ENCODE data around the gene SLC6A2.

Gene SLC6A2

DNA sequence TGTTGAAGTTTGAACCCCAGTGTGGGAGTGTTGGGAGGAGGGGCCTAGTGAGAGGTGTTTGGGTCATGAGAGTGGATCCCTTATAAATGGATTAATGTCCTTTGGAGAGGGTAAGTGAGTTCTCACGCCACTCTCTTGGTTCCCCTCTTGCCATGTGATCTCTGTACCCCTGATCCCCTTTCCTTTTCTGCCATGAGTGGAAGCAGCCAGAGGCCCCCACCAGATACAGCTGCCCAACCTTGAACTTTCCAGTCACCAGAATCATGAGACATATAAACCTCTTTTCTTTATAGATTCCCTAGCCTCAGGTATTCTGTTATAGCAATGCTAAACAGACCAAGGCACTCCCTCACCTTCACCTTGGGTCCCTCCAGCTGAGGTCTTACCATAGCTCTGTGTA lies 7.4 kb downstream of the SLC6A2 start:
- Histone ChIP-seq H3K36me3 (replicated peaks; ENCODE audit: insufficient read depth, low read length) (no peaks in the 10 kb centered on the region), H3F3A (ENCODE audit: insufficient read depth, low read length) (no peaks in the 10 kb centered on the region), H3K9me3 (replicated peaks; ENCODE audit: insufficient read depth, low read length) (no peaks in the 10 kb centered on the region), H3K79me2 (ENCODE audit: low read length) (no peaks in the 10 kb centered on the region), H2AFZ (ENCODE audit: low read length) (no peak overlapping the region), H3K4me2 (ENCODE audit: low read depth, low read length) (no peak overlapping the region), H3K9me2 (replicated peaks; ENCODE audit: insufficient read depth, low read length) (no peaks in the 10 kb centered on the region), H4K20me1 (ENCODE audit: insufficient read depth, low read length) (no peaks in the 10 kb centered on the region), H3K9ac (ENCODE audit: low read length) (no peak overlapping the region), H3K4me1 (ENCODE audit: low read length) (no peaks in the 10 kb centered on the region), H3K27ac (ENCODE audit: low read length) (no peak overlapping the region), H3K4me3 (ENCODE audit: low read length) (no peak overlapping the region), H3K27me3 (replicated peaks; ENCODE audit: insufficient read depth, low read length) (no peaks in the 10 kb centered on the region)
- no peak for TF ChIP-seq EZH2phosphoT487 (IDR thresholded peaks at IDR 0.05; ENCODE audit: low read length)
- TF ChIP-seq EZH2 (optimal IDR thresholded peaks at IDR 0.05; ENCODE audit: low read depth, low read length) = no peak
- TF ChIP-seq CTCF (IDR thresholded peaks at IDR 0.05; ENCODE audit: low read length) = no peak
- DNase-seq = no peak

GRCh38 chr16:55663765-55664677 lies 8.2 kb downstream of the SLC6A2 start:
- Histone ChIP-seq H3K9me2 (replicated peaks; ENCODE audit: insufficient read depth, low read length) (no peaks in the 10 kb centered on the region), H2AFZ (ENCODE audit: low read length) (no peak overlapping the region), H3F3A (ENCODE audit: insufficient read depth, low read length) (no peaks in the 10 kb centered on the region), H3K4me1 (ENCODE audit: low read length) (no peaks in the 10 kb centered on the region), H3K4me3 (ENCODE audit: low read length) (no peak overlapping the region), H3K9me3 (replicated peaks; ENCODE audit: insufficient read depth, low read length) (no peaks in the 10 kb centered on the region), H3K36me3 (replicated peaks; ENCODE audit: insufficient read depth, low read length) (no peaks in the 10 kb centered on the region), H3K4me2 (ENCODE audit: low read depth, low read length) (no peak overlapping the region), H3K27me3 (replicated peaks; ENCODE audit: insufficient read depth, low read length) (no peaks in the 10 kb centered on the region), H3K9ac (ENCODE audit: low read length) (no peak overlapping the region), H3K27ac (ENCODE audit: low read length) (no peak overlapping the region), H4K20me1 (ENCODE audit: insufficient read depth, low read length) (no peaks in the 10 kb centered on the region), H3K79me2 (ENCODE audit: low read length) (no peaks in the 10 kb centered on the region)
- DNase-seq = no peak
- TF ChIP-seq EZH2 (optimal IDR thresholded peaks at IDR 0.05; ENCODE audit: low read depth, low read length) = no peak

GRCh38 chr16:55664786-55665407 lies 9.1 kb downstream of the SLC6A2 start:
- Histone ChIP-seq H4K20me1 (ENCODE audit: insufficient read depth, low read length) (no peaks in the 10 kb centered on the region), H3K4me1 (ENCODE audit: low read length) (no peaks in the 10 kb centered on the region), H3F3A (ENCODE audit: insufficient read depth, low read length) (no peaks in the 10 kb centered on the region), H3K79me2 (ENCODE audit: low read length) (no peaks in the 10 kb centered on the region), H3K4me2 (ENCODE audit: low read depth, low read length) (no peak overlapping the region), H3K9ac (ENCODE audit: low read length) (no peak overlapping the region), H3K9me3 (replicated peaks; ENCODE audit: insufficient read depth, low read length) (no peaks in the 10 kb centered on the region), H3K27me3 (replicated peaks; ENCODE audit: insufficient read depth, low read length) (no peaks in the 10 kb centered on the region), H3K4me3 (ENCODE audit: low read length) (no peak overlapping the region), H3K36me3 (replicated peaks; ENCODE audit: insufficient read depth, low read length) (no peaks in the 10 kb centered on the region), H2AFZ (ENCODE audit: low read length) (no peak overlapping the region), H3K27ac (ENCODE audit: low read length) (no peak overlapping the region), H3K9me2 (replicated peaks; ENCODE audit: insufficient read depth, low read length) (no peaks in the 10 kb centered on the region)
- TF ChIP-seq CTCF (IDR thresholded peaks at IDR 0.05; ENCODE audit: low read length) = no peak
- DNase-seq = no peak

DNA sequence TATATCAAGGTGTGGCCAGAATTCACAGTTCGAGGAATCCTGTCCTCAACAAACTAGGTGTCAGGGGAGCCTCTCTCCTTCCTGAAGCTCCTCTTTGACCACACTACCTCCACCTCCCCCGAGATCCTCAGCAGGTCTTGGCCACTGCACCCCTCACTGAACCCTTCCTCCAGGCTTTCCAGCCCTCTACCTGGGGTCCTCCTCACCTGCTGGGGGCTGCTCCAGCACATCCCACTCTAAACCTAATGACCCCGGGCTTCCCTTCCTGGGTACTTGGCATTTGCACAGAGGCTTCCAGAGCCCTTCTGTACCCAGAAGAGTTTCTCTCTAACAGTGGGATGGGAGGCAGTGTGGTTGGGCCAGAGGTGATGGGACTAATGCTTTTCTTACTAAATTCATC lies 9.7 kb downstream of the SLC6A2 start:
- Histone ChIP-seq H3K9me2 (replicated peaks; ENCODE audit: insufficient read depth, low read length) (no peaks in the 10 kb centered on the region), H3K79me2 (ENCODE audit: low read length) (no peaks in the 10 kb centered on the region), H3F3A (ENCODE audit: insufficient read depth, low read length) (no peaks in the 10 kb centered on the region), H3K27ac (ENCODE audit: low read length) (no peak overlapping the region), H2AFZ (ENCODE audit: low read length) (no peak overlapping the region), H3K4me3 (ENCODE audit: low read length) (no peak overlapping the region), H3K27me3 (replicated peaks; ENCODE audit: insufficient read depth, low read length) (no peaks in the 10 kb centered on the region), H3K36me3 (replicated peaks; ENCODE audit: insufficient read depth, low read length) (no peaks in the 10 kb centered on the region), H3K9me3 (replicated peaks; ENCODE audit: insufficient read depth, low read length) (no peaks in the 10 kb centered on the region), H3K4me2 (ENCODE audit: low read depth, low read length) (no peak overlapping the region), H3K4me1 (ENCODE audit: low read length) (no peaks in the 10 kb centered on the region), H4K20me1 (ENCODE audit: insufficient read depth, low read length) (no peaks in the 10 kb centered on the region), H3K9ac (ENCODE audit: low read length) (no peak overlapping the region)
- no peak for DNase-seq
- TF ChIP-seq EZH2 (optimal IDR thresholded peaks at IDR 0.05; ENCODE audit: low read depth, low read length) (no peak), EZH2phosphoT487 (IDR thresholded peaks at IDR 0.05; ENCODE audit: low read length) (no peak), CTCF (IDR thresholded peaks at IDR 0.05; ENCODE audit: low read length) (no peak)
